B cell (primary cell): ENCODE measurements around the gene ZNF316. TPM values are rescaled to one million over a fixed set of nuclear protein-coding genes. Genes with fewer than 3 reads are reported as not detected.

ENCODE experiments used
- ATAC-seq: fragments of 200-7000 bp; cut with Tn5 transposase; one replicate; pipeline ENCODE4 v1.10.0; 2021; ENCODE audit warnings: low read depth, mild to moderate bottlenecking, moderate number of reproducible peaks, moderate library complexity
- CTCF ChIA-PET: fragments of 350-600 bp; sonication (Branson Sonifier 250); formaldehyde crosslinking; loops from one replicate; lab custom pipeline; 2021; ENCODE audit warnings: antibody characterized with exemption, inconsistent platforms; lab: Charles Lee
- POLR2A ChIA-PET: fragments of 350-600 bp; sonication (Branson Sonifier 250); formaldehyde crosslinking; loops from one replicate; lab custom pipeline; 2021; ENCODE audit warnings: antibody characterized with exemption; lab: Charles Lee
- DNase-seq: peaks from one replicate; pipeline ENCODE4 v3.0.0; 2013
- H2AFZ ChIP-seq: 2 replicates; pipeline ENCODE4 v1.6.1; 2012; ENCODE audit warnings: mild to moderate bottlenecking, low read depth, low read length; ENCODE audit not compliant: insufficient read depth, poor library complexity, severe bottlenecking
- H3K27ac ChIP-seq, 2 donors: 1 replicate in 1 of 2; 2 replicates in 1 of 2; pipeline ENCODE4 v1.5.1; 2012 to 2013; ENCODE audit warnings: low read length in 2 of 2, mild to moderate bottlenecking in 2 of 2, moderate library complexity in 1 of 2
- H3K27me3 ChIP-seq, 4 experiments: fragments of 200-600 bp in 1 of 4; sonication (generic) in 1 of 4; replicated peaks in 1 of 4; 1 replicate in 2 of 4; 2 replicates in 2 of 4; pipeline versions ENCODE4 v1.6.1 to v1.7.0; 2013 to 2016; ENCODE audit warnings: low read length in 3 of 4, mild to moderate bottlenecking in 2 of 4, mixed read lengths in 1 of 4, moderate library complexity in 1 of 4; ENCODE audit not compliant: insufficient read depth in 4 of 4, control insufficient read depth in 3 of 4; ENCODE audit errors: control extremely low read depth in 1 of 4
- H3K36me3 ChIP-seq, 2 experiments: replicated peaks in 1 of 2; 1 replicate in 1 of 2; 2 replicates in 1 of 2; pipeline versions ENCODE4 v1.6.1 to v1.7.1; 2013; ENCODE audit warnings: low read length in 1 of 2; ENCODE audit not compliant: insufficient read depth in 2 of 2, control insufficient read depth in 1 of 2; ENCODE audit errors: control extremely low read depth in 1 of 2, extremely low read depth in 1 of 2
- H3K4me1 ChIP-seq, 2 donors: fragments of 200-600 bp in 1 of 2; sonication (generic) in 1 of 2; 1 replicate in 1 of 2; 2 replicates in 1 of 2; pipeline versions ENCODE4 v1.5.1 to v1.6.1; 2013 to 2017; ENCODE audit warnings: low read length in 2 of 2; ENCODE audit not compliant: control insufficient read depth in 2 of 2, insufficient read depth in 2 of 2
- H3K4me2 ChIP-seq: replicated peaks from 2 replicates; pipeline ENCODE3; 2012; ENCODE audit warnings: mild to moderate bottlenecking, low read depth, low read length; ENCODE audit not compliant: poor library complexity, severe bottlenecking
- H3K4me3 ChIP-seq, 5 experiments: fragments of 200-600 bp in 1 of 5; sonication (generic) in 1 of 5; 1 replicate in 3 of 5; 2 replicates in 2 of 5; pipeline versions ENCODE4 v1.5.1 to v1.7.0; 2011 to 2016; ENCODE audit warnings: low read length in 4 of 5, mild to moderate bottlenecking in 4 of 5, low read depth in 2 of 5, control low read depth in 1 of 5, moderate library complexity in 1 of 5; ENCODE audit not compliant: insufficient read depth in 1 of 5; ENCODE audit errors: control extremely low read depth in 1 of 5, extremely low read depth in 1 of 5
- H3K79me2 ChIP-seq: fragments of 200-600 bp; sonication (generic); one replicate; pipeline ENCODE4 v1.6.0; 2016; ENCODE audit warnings: low read length; ENCODE audit not compliant: control insufficient read depth, insufficient read depth
- H3K9ac ChIP-seq: fragments of 200-600 bp; sonication (generic); 2 replicates; pipeline ENCODE4 v1.6.1; 2017; ENCODE audit warnings: mild to moderate bottlenecking, low read length, moderate library complexity
- H3K9me3 ChIP-seq, 3 donors: one replicate each; pipeline versions ENCODE4 v1.6.1 to v1.7.1; 2013; ENCODE audit warnings: low read length in 2 of 3; ENCODE audit not compliant: control insufficient read depth in 2 of 3, insufficient read depth in 1 of 3; ENCODE audit errors: control extremely low read depth in 1 of 3
- H4K20me1 ChIP-seq: 2 replicates; pipeline ENCODE4 v1.6.0; 2012; ENCODE audit warnings: mild to moderate bottlenecking, low read length; ENCODE audit not compliant: insufficient read depth, control insufficient read depth, poor library complexity, severe bottlenecking
- H3K27ac Mint-ChIP-seq: one replicate; pipeline ENCODE4 v1.8.0; 2021; ENCODE audit warnings: mixed read lengths
- H3K27me3 Mint-ChIP-seq: one replicate; pipeline ENCODE4 v1.8.0; 2021; ENCODE audit warnings: mixed read lengths
- H3K4me1 Mint-ChIP-seq: one replicate; pipeline ENCODE4 v1.8.0; 2021; ENCODE audit warnings: mixed read lengths
- H3K4me3 Mint-ChIP-seq: one replicate; pipeline ENCODE4 v1.8.0; 2021; ENCODE audit warnings: mixed read lengths
- H3K9me3 Mint-ChIP-seq: one replicate; pipeline ENCODE4 v1.8.0; 2022; ENCODE audit warnings: mixed read lengths; ENCODE audit not compliant: insufficient read depth
- EZH2 ChIP-seq: IDR thresholded peaks from 2 replicates; pipeline ENCODE4 v1.6.1; 2012; ENCODE audit warnings: borderline replicate concordance, low read depth, mild to moderate bottlenecking, moderate library complexity, low read length; ENCODE audit not compliant: insufficient read depth, poor library complexity, severe bottlenecking
- WGBS: methylation state at CpG from one replicate; pipeline ENCODE4 v1.1.5; 2013; ENCODE audit warnings: missing lambda C conversion rate; ENCODE audit not compliant: insufficient coverage; 5-methylcytosine and 5-hydroxymethylcytosine counted together
- intact Hi-C: fragments of 100-400 bp; cut with micrococcal nuclease; formaldehyde crosslinking; loops from one replicate; pipeline ENCODE4 v1.10.0; 2022
- polyA plus RNA-seq: library from polyadenylated mRNA; depleted of rRNA; stranded (reverse); fragments of >200 nt; gene quantifications from 2 replicates; pipeline ENCODE4 v1.2.3, GENCODE V29; 2012
- total RNA-seq, 2 donors: library from RNA; stranded (reverse); fragments of 120-200 nt in 1 of 2; gene quantifications; 1 replicate in 1 of 2; 2 replicates in 1 of 2; pipeline versions ENCODE4 v1.2.3 to v1.2.4, GENCODE V29; 2013 to 2022
- TF ChIP-seq, protein P1 (sequence below): fragments of 200-600 bp; IDR thresholded peaks from one replicate; pipeline ENCODE4 v1.8.0; 2022; ENCODE audit warnings: antibody characterized with exemption, mild to moderate bottlenecking

Gene ZNF316
- total and polyA plus RNA-seq, 2 donors (not counting 1 experiment from before 2014, with no cell fraction given): 43.6 to 72.6 TPM

DNA sequence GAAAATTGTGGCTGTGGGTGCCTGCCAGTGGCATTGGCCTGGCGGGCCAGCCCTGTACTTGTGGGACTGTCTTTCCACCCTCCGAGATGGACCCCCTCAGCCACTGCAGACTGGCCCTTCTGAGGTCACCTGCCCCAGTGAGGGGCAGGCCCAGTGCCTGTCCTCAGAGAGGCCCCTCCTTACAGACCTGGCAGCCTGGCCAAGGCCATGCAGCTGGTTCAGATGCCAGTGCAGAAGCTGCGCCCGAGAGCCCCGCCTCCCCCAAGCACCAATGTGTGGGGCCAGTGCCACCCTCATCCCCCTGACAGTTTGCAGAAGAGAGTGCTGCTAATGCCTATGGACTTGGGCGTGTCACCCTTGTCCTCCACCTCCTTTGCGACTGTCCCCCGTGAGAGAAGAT lies 10.0 kb downstream of the ZNF316 start:
- ATAC-seq (no peak), DNase-seq (no peak)
- Histone ChIP-seq H3K9me3 (peaks cover 0 to 18% (median 0%) of the 10 kb centered on the region in 3 donors), H3K4me3 (no peak overlapping the region), H2AFZ (no peak overlapping the region), H3K27me3 (no peaks in the 10 kb centered on the region), H3K4me1 (no peaks in the 10 kb centered on the region), H3K79me2 (peaks cover 19% of the 10 kb centered on the region), H3K9ac (no peak overlapping the region), H3K36me3 (peaks cover 1 to 75% of the 10 kb centered on the region in 2 experiments), H4K20me1 (peaks cover 65% of the 10 kb centered on the region), H3K27ac (no peak overlapping the region), H3K4me2 (no peak overlapping the region)
- POLR2A ChIA-PET: no interaction called here
- Mint-ChIP-seq H3K27ac (peak overlapping the region; percentile 53), H3K4me1 (no peaks in the 10 kb centered on the region), H3K4me3 (no peak overlapping the region), H3K9me3 (no peaks in the 10 kb centered on the region), H3K27me3 (no peaks in the 10 kb centered on the region)
- TF ChIP-seq, protein P1, sequence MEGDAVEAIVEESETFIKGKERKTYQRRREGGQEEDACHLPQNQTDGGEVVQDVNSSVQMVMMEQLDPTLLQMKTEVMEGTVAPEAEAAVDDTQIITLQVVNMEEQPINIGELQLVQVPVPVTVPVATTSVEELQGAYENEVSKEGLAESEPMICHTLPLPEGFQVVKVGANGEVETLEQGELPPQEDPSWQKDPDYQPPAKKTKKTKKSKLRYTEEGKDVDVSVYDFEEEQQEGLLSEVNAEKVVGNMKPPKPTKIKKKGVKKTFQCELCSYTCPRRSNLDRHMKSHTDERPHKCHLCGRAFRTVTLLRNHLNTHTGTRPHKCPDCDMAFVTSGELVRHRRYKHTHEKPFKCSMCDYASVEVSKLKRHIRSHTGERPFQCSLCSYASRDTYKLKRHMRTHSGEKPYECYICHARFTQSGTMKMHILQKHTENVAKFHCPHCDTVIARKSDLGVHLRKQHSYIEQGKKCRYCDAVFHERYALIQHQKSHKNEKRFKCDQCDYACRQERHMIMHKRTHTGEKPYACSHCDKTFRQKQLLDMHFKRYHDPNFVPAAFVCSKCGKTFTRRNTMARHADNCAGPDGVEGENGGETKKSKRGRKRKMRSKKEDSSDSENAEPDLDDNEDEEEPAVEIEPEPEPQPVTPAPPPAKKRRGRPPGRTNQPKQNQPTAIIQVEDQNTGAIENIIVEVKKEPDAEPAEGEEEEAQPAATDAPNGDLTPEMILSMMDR: no peak
- no peak for TF ChIP-seq EZH2
- intact Hi-C loops: no loop called here
- CTCF ChIA-PET: no interaction called here
- 97% methylated on average over 8 of the region's 8 CpGs for WGBS

DNA sequence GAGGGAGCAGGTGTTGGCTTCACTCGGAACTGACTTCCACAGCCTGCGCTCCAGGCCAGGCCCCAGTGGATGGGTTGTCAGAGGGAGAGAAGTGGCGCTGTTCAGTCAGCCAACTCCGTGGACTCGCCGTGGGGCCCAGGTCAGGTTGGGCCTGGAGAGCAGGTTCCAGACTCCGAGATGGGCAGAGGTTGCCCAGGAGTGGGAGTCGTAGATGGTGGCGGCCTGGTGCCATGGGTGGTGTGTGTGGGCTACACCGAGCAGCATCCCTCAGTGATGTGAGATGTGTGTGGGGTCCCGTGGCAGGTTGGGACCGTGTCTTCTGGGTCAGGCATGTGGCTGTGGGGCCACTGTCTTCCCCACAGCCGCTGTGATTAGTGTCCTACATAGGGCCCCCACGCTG lies 10.4 kb downstream of the ZNF316 start:
- WGBS: over 99% methylated on average over 14 of the region's 14 CpGs
- ATAC-seq (no peak), DNase-seq (no peak)
- H3K79me2 ChIP-seq: peaks cover 18% of the 10 kb centered on the region
- Mint-ChIP-seq H3K4me1 (no peaks in the 10 kb centered on the region), H3K4me3 (no peak overlapping the region), H3K27me3 (no peaks in the 10 kb centered on the region), H3K9me3 (no peaks in the 10 kb centered on the region), H3K27ac (no peak overlapping the region)
- TF ChIP-seq, protein P1: no peak
- no peak for TF ChIP-seq EZH2
- peaks cover 1 to 74% of the 10 kb centered on the region in 2 experiments for H3K36me3 ChIP-seq
- no peak overlapping the region for H3K27ac ChIP-seq
- no peaks in the 10 kb centered on the region for H3K4me1 ChIP-seq
- no peak overlapping the region for H3K9ac ChIP-seq
- no peak overlapping the region for H2AFZ ChIP-seq
- H3K9me3 ChIP-seq: peaks cover 0 to 22% (median 0%) of the 10 kb centered on the region in 3 donors
- intact Hi-C loops: no loop called here
- H3K27me3 ChIP-seq: no peaks in the 10 kb centered on the region
- H4K20me1 ChIP-seq: peaks cover 63% of the 10 kb centered on the region
- H3K4me2 ChIP-seq: no peak overlapping the region
- CTCF ChIA-PET: no interaction called here
- no peak overlapping the region for H3K4me3 ChIP-seq
- POLR2A ChIA-PET: no interaction called here
